ENCODE data around the gene SLIT1. TPM values are rescaled to one million over a fixed set of nuclear protein-coding genes. Genes with fewer than 3 reads are reported as not detected.

SLIT1 gene
- polyA plus RNA-seq, 1 donor from 2014 or later: 9.5 TPM

- Histone ChIP-seq H3K27me3 (ENCODE audit: insufficient read depth, low read depth, low read length) (peaks cover 34% of the 10 kb centered on the region), H3F3A (ENCODE audit: insufficient read depth, low read length, poor library complexity, severe bottlenecking) (no peaks in the 10 kb centered on the region), H3K79me2 (replicated peaks; ENCODE audit: insufficient read depth, low read length) (no peaks in the 10 kb centered on the region), H3K9me3 (ENCODE audit: low read length) (no peaks in the 10 kb centered on the region), H3K36me3 (ENCODE audit: insufficient read depth, low read length) (no peaks in the 10 kb centered on the region), H4K20me1 (ENCODE audit: insufficient read depth) (no peaks in the 10 kb centered on the region), H3K27ac (ENCODE audit: low read length) (no peak overlapping the region), H2AFZ (ENCODE audit: low read depth, low read length) (no peak overlapping the region), H3K4me3 (ENCODE audit: low read length) (no peak overlapping the region), H3K9me2 (ENCODE audit: insufficient read depth, low read length) (no peaks in the 10 kb centered on the region), H3K9ac (ENCODE audit: low read length) (no peak overlapping the region), H3K4me2 (ENCODE audit: low read length) (no peak overlapping the region)
- TF ChIP-seq REST (IDR thresholded peaks at IDR 0.05; ENCODE audit: borderline replicate concordance) (no peak), POLR2AphosphoS5 (IDR thresholded peaks at IDR 0.05) (no peak), SMC3 (conservative IDR thresholded peaks at IDR 0.05; ENCODE audit: poor library complexity) (no peak), TAF1 (IDR thresholded peaks at IDR 0.05; ENCODE audit: low read depth) (no peak), CTCF (IDR thresholded peaks at IDR 0.05; ENCODE audit: poor library complexity, severe bottlenecking) (no peak), EP300 (conservative IDR thresholded peaks at IDR 0.05; ENCODE audit: poor library complexity, severe bottlenecking) (no peak), MXI1 (conservative IDR thresholded peaks at IDR 0.05; ENCODE audit: poor library complexity, severe bottlenecking) (no peak), EZH2 (IDR thresholded peaks at IDR 0.05; ENCODE audit: borderline replicate concordance, insufficient read depth, low read length, poor library complexity, severe bottlenecking) (no peak), RAD21 (conservative IDR thresholded peaks at IDR 0.05) (no peak)
Observed at GRCh38 chr10:97186911-97187310, 1.2 kb upstream of the SLIT1 start.

GRCh38 chr10:97184971-97185325 lies 811 bp downstream of the SLIT1 start:
- Histone ChIP-seq H3K79me2 (replicated peaks; ENCODE audit: insufficient read depth, low read length) (no peaks in the 10 kb centered on the region), H2AFZ (ENCODE audit: low read depth, low read length) (no peak overlapping the region), H3K9me3 (ENCODE audit: low read length) (no peaks in the 10 kb centered on the region), H3K9ac (ENCODE audit: low read length) (peak overlapping the region; percentile 58), H3K4me3 (ENCODE audit: low read length) (peak overlapping the region; percentile 82), H3K27me3 (ENCODE audit: insufficient read depth, low read depth, low read length) (peaks cover 34% of the 10 kb centered on the region), H3K27ac (ENCODE audit: low read length) (no peak overlapping the region), H4K20me1 (ENCODE audit: insufficient read depth) (no peaks in the 10 kb centered on the region), H3K4me2 (ENCODE audit: low read length) (peak overlapping the region; percentile 50), H3K9me2 (ENCODE audit: insufficient read depth, low read length) (no peaks in the 10 kb centered on the region), H3K36me3 (ENCODE audit: insufficient read depth, low read length) (no peaks in the 10 kb centered on the region), H3F3A (ENCODE audit: insufficient read depth, low read length, poor library complexity, severe bottlenecking) (no peaks in the 10 kb centered on the region)
- TF ChIP-seq RAD21 (conservative IDR thresholded peaks at IDR 0.05) (no peak), EZH2 (IDR thresholded peaks at IDR 0.05; ENCODE audit: borderline replicate concordance, insufficient read depth, low read length, poor library complexity, severe bottlenecking) (no peak), CTCF (IDR thresholded peaks at IDR 0.05; ENCODE audit: poor library complexity, severe bottlenecking) (no peak), MXI1 (conservative IDR thresholded peaks at IDR 0.05; ENCODE audit: poor library complexity, severe bottlenecking) (no peak), SMC3 (conservative IDR thresholded peaks at IDR 0.05; ENCODE audit: poor library complexity) (no peak), POLR2AphosphoS5 (IDR thresholded peaks at IDR 0.05) (no peak), TAF1 (IDR thresholded peaks at IDR 0.05; ENCODE audit: low read depth) (no peak), EP300 (conservative IDR thresholded peaks at IDR 0.05; ENCODE audit: poor library complexity, severe bottlenecking) (no peak)

Data from neural cell (in vitro differentiated cells).